ENCODE results near the gene ST6GALNAC3.

DNA sequence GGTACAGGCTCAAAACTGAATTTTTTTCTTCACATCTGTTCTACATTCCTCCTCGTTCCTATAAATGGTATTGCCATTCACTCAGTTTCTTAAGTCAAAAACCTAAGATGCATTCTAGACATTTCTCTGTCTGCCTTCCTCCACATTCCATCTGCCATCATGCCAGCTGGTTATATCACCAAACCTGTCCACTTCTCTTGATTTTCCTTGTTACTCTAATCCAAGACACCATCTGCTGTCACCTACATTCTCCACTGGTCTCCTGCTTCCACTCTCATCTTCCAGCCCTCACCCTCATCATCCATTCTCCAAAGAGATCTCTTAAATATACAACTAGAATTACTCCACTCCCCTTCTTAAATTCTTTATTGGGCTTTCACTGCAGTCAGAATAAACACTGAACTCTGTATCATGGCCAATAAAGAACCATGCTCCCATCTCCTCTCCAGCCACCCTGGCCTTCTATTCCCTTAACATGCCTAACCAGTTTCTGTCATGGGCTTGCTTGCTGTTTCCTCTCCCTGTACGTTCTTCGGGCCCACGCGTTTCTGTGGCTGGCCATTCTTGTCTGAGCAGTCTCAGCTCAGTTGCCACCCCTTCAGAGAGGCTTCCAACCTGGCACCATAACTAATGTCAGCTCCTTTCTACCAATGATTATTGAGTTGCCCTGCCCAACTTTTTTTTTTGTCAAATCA lies 278.3 kb downstream of the ST6GALNAC3 start:
- TF ChIP-seq, protein P1, sequence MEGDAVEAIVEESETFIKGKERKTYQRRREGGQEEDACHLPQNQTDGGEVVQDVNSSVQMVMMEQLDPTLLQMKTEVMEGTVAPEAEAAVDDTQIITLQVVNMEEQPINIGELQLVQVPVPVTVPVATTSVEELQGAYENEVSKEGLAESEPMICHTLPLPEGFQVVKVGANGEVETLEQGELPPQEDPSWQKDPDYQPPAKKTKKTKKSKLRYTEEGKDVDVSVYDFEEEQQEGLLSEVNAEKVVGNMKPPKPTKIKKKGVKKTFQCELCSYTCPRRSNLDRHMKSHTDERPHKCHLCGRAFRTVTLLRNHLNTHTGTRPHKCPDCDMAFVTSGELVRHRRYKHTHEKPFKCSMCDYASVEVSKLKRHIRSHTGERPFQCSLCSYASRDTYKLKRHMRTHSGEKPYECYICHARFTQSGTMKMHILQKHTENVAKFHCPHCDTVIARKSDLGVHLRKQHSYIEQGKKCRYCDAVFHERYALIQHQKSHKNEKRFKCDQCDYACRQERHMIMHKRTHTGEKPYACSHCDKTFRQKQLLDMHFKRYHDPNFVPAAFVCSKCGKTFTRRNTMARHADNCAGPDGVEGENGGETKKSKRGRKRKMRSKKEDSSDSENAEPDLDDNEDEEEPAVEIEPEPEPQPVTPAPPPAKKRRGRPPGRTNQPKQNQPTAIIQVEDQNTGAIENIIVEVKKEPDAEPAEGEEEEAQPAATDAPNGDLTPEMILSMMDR (IDR thresholded peaks at IDR 0.05; ENCODE audit: low read depth, low read length): no peak
- no peak for TF ChIP-seq EZH2phosphoT487 (IDR thresholded peaks at IDR 0.05; ENCODE audit: low read depth)
